ENCODE measurements around the gene SPATA31D1.
"Not testable (repeated sequence)": the region's sequence is repeated elsewhere in the genome, so short reads cannot be mapped to it uniquely, and the experiment has no call there.

DNA sequence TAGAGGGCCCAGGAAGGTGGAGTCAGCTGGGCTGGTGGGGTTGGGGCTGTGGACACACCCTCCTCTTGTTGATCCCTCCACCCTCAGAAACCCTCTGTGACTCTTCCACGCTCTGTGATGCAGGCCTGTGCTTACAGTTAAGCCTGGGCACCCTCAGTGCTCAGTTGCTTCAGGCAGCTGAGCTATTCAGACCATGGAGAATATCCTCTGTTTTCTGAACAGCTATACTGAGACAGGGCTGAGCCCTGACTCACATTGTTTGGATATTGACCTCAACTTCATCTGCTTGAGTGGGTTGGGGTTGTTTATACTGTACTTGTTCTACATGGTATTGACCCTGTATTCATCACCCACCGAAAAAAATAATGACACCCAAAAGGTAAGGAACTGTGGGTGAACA, 45.2 kb upstream of the SPATA31D1 start, which contains the start of gene SPATA31D3:
- TF ChIP-seq EZH2 (IDR thresholded peaks at IDR 0.05; ENCODE audit: insufficient read depth, poor library complexity, severe bottlenecking); EZH2phosphoT487 (IDR thresholded peaks at IDR 0.05; ENCODE audit: insufficient read depth, low read depth): not testable (repeated sequence)
